ENCODE data around the gene SLC39A6. TPM values are rescaled to one million over a fixed set of nuclear protein-coding genes. Genes with fewer than 3 reads are reported as not detected.

Gene SLC39A6
- total and polyA plus RNA-seq, 2 of the 13 experiments (the other 11 are each of a cell fraction or from before 2014, with no cell fraction given): 41.7 to 59.2 TPM

DNA sequence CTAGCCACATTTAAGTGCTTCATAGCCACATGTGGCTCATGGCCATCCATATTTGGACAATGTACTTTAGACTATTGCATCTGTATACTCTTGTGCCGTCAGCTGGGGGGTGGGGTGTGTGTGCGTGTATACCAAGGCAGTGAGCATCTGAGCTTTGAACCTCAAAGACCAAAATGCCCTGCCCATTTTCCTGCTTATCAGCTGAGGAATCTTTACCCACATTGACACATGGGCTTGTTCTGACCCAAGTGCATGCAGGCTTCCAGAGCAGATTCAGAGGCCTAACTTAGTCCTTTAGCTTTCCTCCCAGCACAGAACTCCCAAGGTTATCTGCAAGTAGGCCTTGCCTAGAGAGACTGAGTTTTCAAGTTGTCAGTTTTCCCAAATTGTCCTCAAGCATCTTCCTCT lies 47.0 kb upstream of the SLC39A6 start (continued):
- TF ChIP-seq, protein P1, sequence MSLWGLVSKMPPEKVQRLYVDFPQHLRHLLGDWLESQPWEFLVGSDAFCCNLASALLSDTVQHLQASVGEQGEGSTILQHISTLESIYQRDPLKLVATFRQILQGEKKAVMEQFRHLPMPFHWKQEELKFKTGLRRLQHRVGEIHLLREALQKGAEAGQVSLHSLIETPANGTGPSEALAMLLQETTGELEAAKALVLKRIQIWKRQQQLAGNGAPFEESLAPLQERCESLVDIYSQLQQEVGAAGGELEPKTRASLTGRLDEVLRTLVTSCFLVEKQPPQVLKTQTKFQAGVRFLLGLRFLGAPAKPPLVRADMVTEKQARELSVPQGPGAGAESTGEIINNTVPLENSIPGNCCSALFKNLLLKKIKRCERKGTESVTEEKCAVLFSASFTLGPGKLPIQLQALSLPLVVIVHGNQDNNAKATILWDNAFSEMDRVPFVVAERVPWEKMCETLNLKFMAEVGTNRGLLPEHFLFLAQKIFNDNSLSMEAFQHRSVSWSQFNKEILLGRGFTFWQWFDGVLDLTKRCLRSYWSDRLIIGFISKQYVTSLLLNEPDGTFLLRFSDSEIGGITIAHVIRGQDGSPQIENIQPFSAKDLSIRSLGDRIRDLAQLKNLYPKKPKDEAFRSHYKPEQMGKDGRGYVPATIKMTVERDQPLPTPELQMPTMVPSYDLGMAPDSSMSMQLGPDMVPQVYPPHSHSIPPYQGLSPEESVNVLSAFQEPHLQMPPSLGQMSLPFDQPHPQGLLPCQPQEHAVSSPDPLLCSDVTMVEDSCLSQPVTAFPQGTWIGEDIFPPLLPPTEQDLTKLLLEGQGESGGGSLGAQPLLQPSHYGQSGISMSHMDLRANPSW (CRISPR knock-in tag; IDR thresholded peaks at IDR 0.05; ENCODE audit: borderline replicate concordance): no peak
- TF ChIP-seq ZNF136 (CRISPR knock-in tag; IDR thresholded peaks at IDR 0.05; ENCODE audit: low read depth) (0 out of 2 replicates have a peak, but pooled peaks have one; percentile 60), ZNF513 (CRISPR knock-in tag; conservative IDR thresholded peaks at IDR 0.05) (no peak), KLF12 (CRISPR knock-in tag; IDR thresholded peaks at IDR 0.05; ENCODE audit: borderline replicate concordance) (no peak), SRSF1 (optimal IDR thresholded peaks at IDR 0.05; ENCODE audit: low read depth, low read length) (no peak), ZNF709 (CRISPR knock-in tag; IDR thresholded peaks at IDR 0.05) (0 out of 2 replicates have a peak, but pooled peaks have one; percentile 34), ZNF710 (CRISPR knock-in tag; IDR thresholded peaks at IDR 0.05; ENCODE audit: borderline replicate concordance) (peak; percentile 60; the same call in 1 of the 2 replicates), ZNF761 (CRISPR knock-in tag; conservative IDR thresholded peaks at IDR 0.05) (no peak), ZNF382 (CRISPR knock-in tag; IDR thresholded peaks at IDR 0.05; ENCODE audit: borderline replicate concordance) (no peak), ZBTB42 (CRISPR knock-in tag; IDR thresholded peaks at IDR 0.05) (0 out of 2 replicates have a peak, but pooled peaks have one; percentile 76), PLRG1 (conservative IDR thresholded peaks at IDR 0.05) (no peak), PHF21A (CRISPR knock-in tag; IDR thresholded peaks at IDR 0.05) (peak; percentile 87), SAFB2 (CRISPR knock-in tag; IDR thresholded peaks at IDR 0.05; ENCODE audit: borderline replicate concordance, low read depth) (0 out of 2 replicates have a peak, but pooled peaks have one; percentile 29), ADNP (CRISPR knock-in tag; IDR thresholded peaks at IDR 0.05) (no peak), NFYB (CRISPR knock-in tag; IDR thresholded peaks at IDR 0.05) (no peak), ZNF234 (CRISPR knock-in tag; conservative IDR thresholded peaks at IDR 0.05) (no peak), ZNF431 (CRISPR knock-in tag; IDR thresholded peaks at IDR 0.05; ENCODE audit: borderline replicate concordance, low read depth) (peak; percentile 38; the same call in 1 of the 2 replicates)
- TF ChIP-seq, protein P2, sequence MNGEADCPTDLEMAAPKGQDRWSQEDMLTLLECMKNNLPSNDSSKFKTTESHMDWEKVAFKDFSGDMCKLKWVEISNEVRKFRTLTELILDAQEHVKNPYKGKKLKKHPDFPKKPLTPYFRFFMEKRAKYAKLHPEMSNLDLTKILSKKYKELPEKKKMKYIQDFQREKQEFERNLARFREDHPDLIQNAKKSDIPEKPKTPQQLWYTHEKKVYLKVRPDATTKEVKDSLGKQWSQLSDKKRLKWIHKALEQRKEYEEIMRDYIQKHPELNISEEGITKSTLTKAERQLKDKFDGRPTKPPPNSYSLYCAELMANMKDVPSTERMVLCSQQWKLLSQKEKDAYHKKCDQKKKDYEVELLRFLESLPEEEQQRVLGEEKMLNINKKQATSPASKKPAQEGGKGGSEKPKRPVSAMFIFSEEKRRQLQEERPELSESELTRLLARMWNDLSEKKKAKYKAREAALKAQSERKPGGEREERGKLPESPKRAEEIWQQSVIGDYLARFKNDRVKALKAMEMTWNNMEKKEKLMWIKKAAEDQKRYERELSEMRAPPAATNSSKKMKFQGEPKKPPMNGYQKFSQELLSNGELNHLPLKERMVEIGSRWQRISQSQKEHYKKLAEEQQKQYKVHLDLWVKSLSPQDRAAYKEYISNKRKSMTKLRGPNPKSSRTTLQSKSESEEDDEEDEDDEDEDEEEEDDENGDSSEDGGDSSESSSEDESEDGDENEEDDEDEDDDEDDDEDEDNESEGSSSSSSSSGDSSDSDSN (CRISPR knock-in tag; IDR thresholded peaks at IDR 0.05): no peak
